ENCODE results near the gene MAP2K6.

MAP2K6 gene

DNA sequence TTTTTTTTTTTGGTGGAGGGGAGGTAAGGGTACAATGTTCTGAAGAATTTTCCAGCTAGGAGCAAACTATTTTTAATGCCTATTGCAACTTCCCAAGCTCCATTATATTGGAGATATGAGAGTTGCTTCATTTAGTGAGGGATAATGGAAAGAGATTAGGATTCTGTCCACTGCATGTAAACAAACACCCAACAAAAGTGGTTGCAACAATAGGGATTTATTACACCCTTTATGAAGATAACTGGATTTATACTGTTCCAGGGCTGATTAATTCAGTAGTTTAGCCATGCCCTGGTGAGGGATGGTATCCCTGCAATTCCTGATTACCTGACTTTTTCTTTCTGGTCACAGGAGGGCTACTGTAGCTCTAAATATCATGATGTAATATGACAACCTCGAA is 40.5 kb downstream of the MAP2K6 start:
- TF ChIP-seq, protein P1, sequence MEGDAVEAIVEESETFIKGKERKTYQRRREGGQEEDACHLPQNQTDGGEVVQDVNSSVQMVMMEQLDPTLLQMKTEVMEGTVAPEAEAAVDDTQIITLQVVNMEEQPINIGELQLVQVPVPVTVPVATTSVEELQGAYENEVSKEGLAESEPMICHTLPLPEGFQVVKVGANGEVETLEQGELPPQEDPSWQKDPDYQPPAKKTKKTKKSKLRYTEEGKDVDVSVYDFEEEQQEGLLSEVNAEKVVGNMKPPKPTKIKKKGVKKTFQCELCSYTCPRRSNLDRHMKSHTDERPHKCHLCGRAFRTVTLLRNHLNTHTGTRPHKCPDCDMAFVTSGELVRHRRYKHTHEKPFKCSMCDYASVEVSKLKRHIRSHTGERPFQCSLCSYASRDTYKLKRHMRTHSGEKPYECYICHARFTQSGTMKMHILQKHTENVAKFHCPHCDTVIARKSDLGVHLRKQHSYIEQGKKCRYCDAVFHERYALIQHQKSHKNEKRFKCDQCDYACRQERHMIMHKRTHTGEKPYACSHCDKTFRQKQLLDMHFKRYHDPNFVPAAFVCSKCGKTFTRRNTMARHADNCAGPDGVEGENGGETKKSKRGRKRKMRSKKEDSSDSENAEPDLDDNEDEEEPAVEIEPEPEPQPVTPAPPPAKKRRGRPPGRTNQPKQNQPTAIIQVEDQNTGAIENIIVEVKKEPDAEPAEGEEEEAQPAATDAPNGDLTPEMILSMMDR (IDR thresholded peaks at IDR 0.05; ENCODE audit: extremely low read depth, missing control alignments) = no peak
- DNase-seq (ENCODE audit: low spot score) = no peak

DNA sequence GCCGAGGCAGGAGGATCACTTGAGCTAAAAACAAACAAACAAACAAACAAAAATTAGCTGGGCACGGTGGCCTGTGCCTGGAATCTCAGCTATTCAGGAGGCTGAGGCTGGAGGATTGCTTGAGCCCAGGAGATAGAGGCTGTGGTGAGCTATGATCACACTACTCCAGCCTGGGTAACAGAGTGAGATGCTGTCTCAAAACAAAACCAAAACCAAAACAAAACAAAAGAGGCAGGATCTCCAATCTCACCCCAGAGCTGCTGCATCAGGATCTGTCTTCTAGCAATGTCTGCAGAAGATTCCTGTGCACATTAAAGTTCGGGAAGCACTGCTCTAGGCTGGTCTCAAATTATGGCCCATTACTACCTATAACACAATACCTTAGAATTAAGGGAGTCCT is 43.1 kb downstream of the MAP2K6 start:
- DNase-seq (ENCODE audit: low spot score) = no peak
- TF ChIP-seq, protein P1 (IDR thresholded peaks at IDR 0.05; ENCODE audit: extremely low read depth, missing control alignments) = no peak

DNA sequence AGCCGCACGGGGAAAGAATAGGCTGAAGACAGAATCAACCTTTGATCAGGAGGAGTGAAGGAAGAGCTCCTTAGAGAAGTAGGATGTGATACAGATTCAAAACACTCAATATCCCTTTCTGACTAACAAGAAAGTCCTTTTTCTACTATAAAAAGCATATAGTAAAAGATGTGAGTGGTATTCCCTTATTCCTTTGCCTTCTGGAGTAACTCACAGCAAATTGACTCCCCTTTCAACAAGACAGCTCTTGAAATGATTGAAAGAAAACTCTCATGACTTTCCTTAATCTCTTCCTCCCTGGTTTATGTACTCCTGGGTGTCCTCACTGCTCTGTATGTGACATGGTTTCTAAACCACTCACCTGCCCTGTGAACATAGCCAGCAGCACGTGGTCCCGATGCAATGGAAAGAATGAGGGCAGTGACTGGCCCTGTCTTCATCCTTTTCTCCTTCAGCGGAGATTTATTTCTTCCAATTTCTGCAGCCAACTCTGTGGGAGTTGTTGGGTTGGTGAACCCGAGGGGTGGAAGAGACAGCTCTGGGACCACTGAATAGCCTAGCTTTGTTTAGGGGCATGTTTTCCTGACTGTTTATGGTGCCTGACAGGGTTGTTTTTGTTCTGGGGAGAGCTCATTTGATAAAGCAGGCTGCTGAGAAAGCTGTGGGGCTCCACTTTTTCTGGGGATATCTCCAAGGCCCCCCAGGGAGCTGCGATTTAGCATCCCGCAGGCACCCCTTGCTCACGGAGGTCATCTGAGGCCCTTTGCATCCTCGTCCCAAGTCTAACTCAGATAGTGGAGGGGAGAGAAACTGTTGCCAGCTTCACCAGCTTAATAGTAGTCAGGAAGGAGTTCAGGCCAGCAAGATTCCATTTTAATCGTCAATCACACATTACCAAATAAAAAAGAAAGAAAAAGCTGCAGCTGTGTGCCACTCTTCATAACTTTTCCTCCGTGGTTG is 46.7 kb downstream of the MAP2K6 start:
- TF ChIP-seq, protein P1 (IDR thresholded peaks at IDR 0.05; ENCODE audit: extremely low read depth, missing control alignments) = no peak
- no peak for DNase-seq (ENCODE audit: low spot score)

DNA sequence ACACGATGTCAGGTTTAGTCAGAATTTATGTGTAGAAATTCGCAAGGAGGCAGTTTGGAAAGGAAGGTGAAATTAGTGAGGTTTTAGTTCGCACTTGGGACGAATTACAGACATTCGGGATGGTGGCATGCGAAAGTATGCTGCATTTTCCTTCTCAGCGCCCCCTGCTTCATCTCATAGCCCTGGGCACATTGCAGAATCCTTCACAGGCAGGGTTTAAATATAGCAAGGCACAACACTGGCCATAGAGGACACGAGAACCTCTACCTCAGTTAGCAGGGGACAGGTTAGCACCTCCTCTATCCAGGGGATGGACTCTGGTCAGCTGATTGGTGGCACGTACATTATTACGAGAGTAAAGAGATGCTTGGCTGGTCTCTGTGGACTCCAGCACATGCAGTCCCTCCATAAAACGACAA is 47.5 kb downstream of the MAP2K6 start:
- no peak for DNase-seq (ENCODE audit: low spot score)
- TF ChIP-seq, protein P1 (IDR thresholded peaks at IDR 0.05; ENCODE audit: extremely low read depth, missing control alignments) = no peak

DNA sequence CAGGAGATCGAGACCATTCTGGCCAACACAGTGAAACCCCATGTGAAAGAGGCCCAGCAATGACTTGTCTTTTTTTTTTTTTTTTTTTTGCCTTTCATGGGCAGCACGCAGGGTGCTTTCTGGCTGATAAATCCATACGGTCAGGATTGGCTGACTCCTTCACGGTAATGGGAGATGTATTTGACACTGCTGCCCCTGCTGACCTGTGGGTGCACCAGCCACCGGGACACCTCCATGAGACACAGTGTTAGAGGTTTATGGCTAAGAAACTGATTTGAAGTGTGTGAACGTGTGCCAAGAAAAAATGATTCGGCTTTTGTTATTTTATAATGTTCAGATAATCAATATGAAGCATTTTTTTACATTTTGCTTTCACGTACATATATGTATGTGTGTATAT is 48.4 kb downstream of the MAP2K6 start:
- TF ChIP-seq, protein P1 (IDR thresholded peaks at IDR 0.05; ENCODE audit: extremely low read depth, missing control alignments) = no peak
- DNase-seq (ENCODE audit: low spot score) = no peak

DNA sequence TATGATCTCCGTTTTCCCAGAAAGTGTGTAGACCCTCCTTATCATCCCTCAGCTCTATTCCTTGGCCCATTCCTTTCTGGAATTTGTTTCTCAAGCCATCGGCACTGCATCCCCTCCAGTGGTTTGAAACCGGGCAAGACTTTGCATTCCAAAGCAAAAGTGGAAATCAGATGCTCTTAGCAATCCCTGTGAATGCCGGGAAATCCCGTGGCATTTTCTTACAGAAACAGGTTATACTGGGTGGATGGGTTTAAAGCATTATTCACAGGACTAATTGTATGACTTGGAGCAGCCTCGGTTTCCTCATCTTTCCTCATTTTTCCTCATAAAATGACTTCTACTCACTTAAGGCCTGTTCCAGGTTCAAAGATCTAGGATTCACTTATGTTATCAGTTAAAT is 52.0 kb downstream of the MAP2K6 start:
- TF ChIP-seq, protein P1 (IDR thresholded peaks at IDR 0.05; ENCODE audit: extremely low read depth, missing control alignments) = no peak
- no peak for DNase-seq (ENCODE audit: low spot score)

DNA sequence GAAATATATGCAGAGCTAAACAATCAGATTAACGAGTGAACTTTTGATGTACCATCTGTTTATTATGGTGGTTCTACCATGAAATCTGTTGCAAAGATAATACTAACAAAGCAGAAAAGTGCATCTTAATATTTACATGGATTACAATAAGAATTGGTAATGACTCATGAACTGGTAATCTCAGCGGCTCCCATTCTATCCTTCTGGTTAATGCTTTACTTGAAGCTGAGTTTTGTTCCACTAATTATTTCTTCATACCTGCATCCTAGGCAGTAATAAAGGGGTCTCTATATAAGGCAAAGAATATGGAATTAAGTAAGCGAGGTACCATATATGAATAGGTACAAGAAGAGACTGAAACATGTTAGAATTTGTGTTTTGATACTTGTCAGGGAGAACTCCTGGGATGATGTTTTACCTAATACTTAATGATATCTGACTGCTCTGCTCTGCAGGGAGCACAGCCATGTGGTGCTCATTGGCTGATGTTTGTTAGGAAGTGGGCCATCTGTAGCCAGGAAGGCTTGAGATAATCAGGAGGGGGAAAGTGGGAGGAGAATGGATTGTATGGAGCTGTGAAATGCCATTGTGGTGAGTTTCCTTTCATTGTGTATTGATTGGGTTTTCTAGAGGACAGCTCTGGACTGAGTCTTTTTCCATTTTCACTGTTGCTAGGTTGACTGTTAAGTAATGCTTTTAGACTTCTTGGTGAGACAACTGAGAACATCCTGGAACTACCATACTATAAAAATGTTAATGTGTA is 52.6 kb downstream of the MAP2K6 start:
- DNase-seq (ENCODE audit: low spot score) = no peak

More for the DNA sequence above, 52.6 kb downstream of the MAP2K6 start:
- TF ChIP-seq, protein P1 (IDR thresholded peaks at IDR 0.05; ENCODE audit: extremely low read depth, missing control alignments) = no peak
